GM12892 (cell line): ENCODE results near the gene SLC22A12.

Source experiments
- DNase-seq: peaks from one replicate; pipeline ENCODE4 v3.0.0; 2011; ENCODE audit not compliant: insufficient read length
- FAIRE-seq: peaks from 2 replicates; lab custom pipeline; 2011; peaks lifted over from hg19 to GRCh38; lab: Jason Lieb, UNC
- POLR2A ChIP-seq: IDR thresholded peaks from 2 replicates; pipeline ENCODE4 v1.6.1; 2011; ENCODE audit warnings: low read depth, low read length, control low read depth
- POLR2AphosphoS5 ChIP-seq: IDR thresholded peaks from 2 replicates; pipeline ENCODE4 v1.6.1; 2011; ENCODE audit warnings: low read depth, low read length, control low read depth
- TAF1 ChIP-seq: IDR thresholded peaks from 2 replicates; pipeline ENCODE4 v1.6.1; 2011; ENCODE audit warnings: low read depth, mild to moderate bottlenecking, control low read depth, low read length, borderline replicate concordance

SLC22A12 gene

GRCh38 chr11:64650923-64651523, 60.0 kb downstream of the SLC22A12 start:
- TF ChIP-seq POLR2AphosphoS5 (no peak), TAF1 (no peak), POLR2A (no peak)
- FAIRE-seq (peak; percentile 36), DNase-seq (no peak)
